Activated B cell treated with CpG ODN at 0.5 μM for 24 hours (primary cell): Measurements from ENCODE around the gene PHF23. TPM values are rescaled to one million over a fixed set of nuclear protein-coding genes. Genes with fewer than 3 reads are reported as not detected.

Experiments
- ATAC-seq: fragments of 200-7000 bp; cut with Tn5 transposase; one replicate; pipeline ENCODE4 v1.10.0; 2021; ENCODE audit warnings: low read depth, mild to moderate bottlenecking, moderate library complexity
- CTCF ChIA-PET: fragments of 350-600 bp; sonication (Branson Sonifier 250); formaldehyde crosslinking; loops from one replicate; lab custom pipeline; 2021; ENCODE audit warnings: antibody characterized with exemption; lab: Charles Lee
- POLR2A ChIA-PET: fragments of 350-600 bp; sonication (Branson Sonifier 250); formaldehyde crosslinking; loops from one replicate; lab custom pipeline; 2021; ENCODE audit warnings: antibody characterized with exemption; lab: Charles Lee
- DNase-seq: peaks from one replicate; pipeline ENCODE4 v3.0.0; 2022
- H3K27ac Mint-ChIP-seq: one replicate; pipeline ENCODE4 v1.8.0; 2020; ENCODE audit warnings: mixed read lengths
- H3K27me3 Mint-ChIP-seq: one replicate; pipeline ENCODE4 v1.8.0; 2021; ENCODE audit warnings: mixed read lengths
- H3K36me3 Mint-ChIP-seq: one replicate; pipeline ENCODE4 v1.8.0; 2021; ENCODE audit warnings: low read depth, mixed read lengths
- H3K4me1 Mint-ChIP-seq: one replicate; pipeline ENCODE4 v1.8.0; 2021; ENCODE audit warnings: mixed read lengths
- H3K4me3 Mint-ChIP-seq: one replicate; pipeline ENCODE4 v1.8.0; 2020; ENCODE audit warnings: mild to moderate bottlenecking, mixed read lengths
- H3K9me3 Mint-ChIP-seq: one replicate; pipeline ENCODE4 v1.8.0; 2020; ENCODE audit warnings: mixed read lengths
- CTCF ChIP-seq: fragments of 200-600 bp; IDR thresholded peaks from one replicate; pipeline ENCODE4 v1.8.0; 2022; ENCODE audit warnings: antibody characterized with exemption, mild to moderate bottlenecking
- intact Hi-C: fragments of 100-400 bp; cut with micrococcal nuclease; formaldehyde crosslinking; loops from one replicate; pipeline ENCODE4 v1.15.1; 2024
- total RNA-seq: library from RNA; stranded (reverse); gene quantifications from 2 replicates; pipeline ENCODE4 v1.2.3, GENCODE V29; 2022

The PHF23 gene
- total RNA-seq, 1 donor from 2014 or later: 46.6 TPM

GRCh38 chr17:7250695-7251627 is 11.7 kb upstream of the PHF23 start:
- Mint-ChIP-seq H3K9me3 (no peaks in the 10 kb centered on the region), H3K4me3 (peak overlapping the region; percentile 98), H3K27me3 (no peaks in the 10 kb centered on the region), H3K4me1 (peaks cover 47% of the 10 kb centered on the region), H3K36me3 (peaks cover 58% of the 10 kb centered on the region), H3K27ac (peak overlapping the region; percentile 100)
- no peak for DNase-seq
- ATAC-seq: peak; percentile 1
- intact Hi-C loops: loop anchor here (5.0 kb wide), 1 partner anchor 231 kb away; the partner anchor contains the start of genes POLR2A and SLC35G6
- no peak for TF ChIP-seq CTCF
- POLR2A ChIA-PET: interaction anchor here (0.7 to 5.8 kb wide), 12 partner anchors 9 to 435 kb away, joined by 3 to 134 read pairs (median 4); partner anchors contain the start of genes ACADVL, DLG4, DVL2 and GABARAP
- CTCF ChIA-PET: interaction anchor here (0.6 to 1.0 kb wide), 2 partner anchors 8 to 30 kb away, joined by 3 read pairs; partner anchors contain the start of gene GABARAP

GRCh38 chr17:7249830-7250229 is 10.6 kb upstream of the PHF23 start:
- ChIA-PET CTCF (interaction anchor here (1.2 kb wide), 1 partner anchor 29 kb away, joined by 3 read pairs; no protein-coding TSS in a partner anchor), POLR2A (interaction anchor here (0.8 to 5.8 kb wide), 3 partner anchors 11 to 35 kb away, joined by 3 to 134 read pairs (median 4); partner anchors contain the start of genes ACADVL, DLG4, DVL2 and GABARAP)
- no peak for ATAC-seq
- DNase-seq: no peak
- Mint-ChIP-seq H3K27me3 (no peaks in the 10 kb centered on the region), H3K9me3 (no peaks in the 10 kb centered on the region), H3K4me1 (peaks cover 47% of the 10 kb centered on the region), H3K27ac (peak overlapping the region; percentile 87), H3K36me3 (peaks cover 56% of the 10 kb centered on the region), H3K4me3 (peak overlapping the region; percentile 98)
- intact Hi-C loops: loop anchor here (5.0 kb wide), 1 partner anchor 232 kb away; the partner anchor contains the start of genes POLR2A and SLC35G6
- no peak for TF ChIP-seq CTCF

GRCh38 chr17:7249214-7249613 is 10.0 kb upstream of the PHF23 start:
- peaks cover 57% of the 10 kb centered on the region for H3K36me3 Mint-ChIP-seq
- H3K27ac Mint-ChIP-seq: no peak overlapping the region
- no peaks in the 10 kb centered on the region for H3K9me3 Mint-ChIP-seq
- H3K4me3 Mint-ChIP-seq: peak overlapping the region; percentile 98
- DNase-seq (no peak), ATAC-seq (no peak)
- H3K27me3 Mint-ChIP-seq: no peaks in the 10 kb centered on the region
- POLR2A ChIA-PET: interaction anchor here (1.3 to 5.8 kb wide), 2 partner anchors 11 to 35 kb away, joined by 4 to 134 read pairs; partner anchors contain the start of genes DVL2, GABARAP and PHF23
- CTCF ChIA-PET: interaction anchor here (1.2 kb wide), 1 partner anchor 28 kb away, joined by 3 read pairs; no protein-coding TSS in a partner anchor
- peaks cover 47% of the 10 kb centered on the region for H3K4me1 Mint-ChIP-seq
- intact Hi-C loops: no loop called here
- TF ChIP-seq CTCF: no peak

GRCh38 chr17:7248796-7249195 is 9.5 kb upstream of the PHF23 start:
- peak overlapping the region; percentile 4 for H3K27ac Mint-ChIP-seq
- CTCF ChIA-PET: interaction anchor here (1.2 kb wide), 1 partner anchor 28 kb away, joined by 3 read pairs; no protein-coding TSS in a partner anchor
- no peak for TF ChIP-seq CTCF
- POLR2A ChIA-PET: interaction anchor here (0.8 to 5.8 kb wide), 2 partner anchors 10 to 29 kb away, joined by 3 to 134 read pairs; partner anchors contain the start of genes ACADVL, DLG4, DVL2 and GABARAP
- intact Hi-C loops: no loop called here
- no peak for DNase-seq
- no peaks in the 10 kb centered on the region for H3K27me3 Mint-ChIP-seq
- H3K9me3 Mint-ChIP-seq: no peaks in the 10 kb centered on the region
- ATAC-seq: no peak
- peaks cover 57% of the 10 kb centered on the region for H3K36me3 Mint-ChIP-seq
- H3K4me3 Mint-ChIP-seq: no peak overlapping the region
- peaks cover 44% of the 10 kb centered on the region for H3K4me1 Mint-ChIP-seq
